T-helper 2 cell treated with Interferon-gamma antibody and Interleukin-4, amounts not matched to agents 100 ng/mL and 5 ng/mL, for 36 hours (primary cell): ENCODE measurements around the gene FLYWCH2. TPM values are rescaled to one million over a fixed set of nuclear protein-coding genes. Genes with fewer than 3 reads are reported as not detected.
"Not testable (repeated sequence)": the region's sequence is repeated elsewhere in the genome, so short reads cannot be mapped to it uniquely, and the experiment has no call there.

ENCODE experiments used
- intact Hi-C: fragments of 100-400 bp; cut with micrococcal nuclease; formaldehyde crosslinking; loops from one replicate; pipeline ENCODE4 v1.15.1; 2023
- total RNA-seq: library from RNA; stranded (reverse); gene quantifications from 2 replicates; pipeline ENCODE4 v1.2.3, GENCODE V29; 2022

Gene FLYWCH2
- total RNA-seq, 1 donor from 2014 or later = 23.6 TPM

DNA sequence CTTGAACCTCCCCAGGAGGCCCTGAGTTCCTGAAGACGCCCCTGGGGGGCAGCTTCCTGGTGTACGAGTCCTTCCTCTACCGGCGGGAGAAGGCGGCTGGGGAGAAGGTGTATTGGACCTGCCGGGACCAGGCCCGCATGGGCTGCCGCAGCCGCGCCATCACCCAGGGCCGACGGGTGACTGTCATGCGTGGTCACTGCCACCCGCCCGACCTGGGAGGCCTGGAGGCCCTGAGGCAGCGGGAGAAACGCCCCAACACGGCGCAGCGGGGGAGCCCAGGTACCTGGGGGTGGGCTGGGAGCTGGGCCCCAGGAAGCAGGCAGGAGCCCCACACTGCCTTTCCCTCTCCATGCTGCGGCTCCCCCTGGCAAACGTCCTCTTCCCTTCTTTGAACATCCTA lies 50.7 kb downstream of the FLYWCH2 start:
- intact Hi-C loops = no loop called here

DNA sequence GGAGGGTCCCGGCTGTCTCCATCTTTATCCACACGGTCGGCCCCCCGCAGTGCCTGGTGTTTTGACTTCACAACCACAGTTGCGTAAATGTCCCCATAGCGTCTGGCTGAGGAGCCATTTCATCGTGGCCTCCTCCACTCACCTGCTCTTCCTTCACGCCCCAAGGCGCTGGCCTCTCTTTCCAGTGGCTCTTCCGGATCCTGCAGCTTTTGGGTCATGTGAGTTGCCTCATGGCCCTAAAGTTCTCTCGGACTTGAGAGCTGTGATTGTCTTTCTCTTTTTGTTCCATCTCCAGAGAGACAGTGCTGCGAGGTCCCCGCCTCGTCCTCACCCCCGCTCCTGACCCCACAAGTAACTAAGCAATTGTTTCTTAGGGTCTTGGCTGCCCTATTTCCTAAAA lies 51.4 kb downstream of the FLYWCH2 start:
- intact Hi-C loops = no loop called here

DNA sequence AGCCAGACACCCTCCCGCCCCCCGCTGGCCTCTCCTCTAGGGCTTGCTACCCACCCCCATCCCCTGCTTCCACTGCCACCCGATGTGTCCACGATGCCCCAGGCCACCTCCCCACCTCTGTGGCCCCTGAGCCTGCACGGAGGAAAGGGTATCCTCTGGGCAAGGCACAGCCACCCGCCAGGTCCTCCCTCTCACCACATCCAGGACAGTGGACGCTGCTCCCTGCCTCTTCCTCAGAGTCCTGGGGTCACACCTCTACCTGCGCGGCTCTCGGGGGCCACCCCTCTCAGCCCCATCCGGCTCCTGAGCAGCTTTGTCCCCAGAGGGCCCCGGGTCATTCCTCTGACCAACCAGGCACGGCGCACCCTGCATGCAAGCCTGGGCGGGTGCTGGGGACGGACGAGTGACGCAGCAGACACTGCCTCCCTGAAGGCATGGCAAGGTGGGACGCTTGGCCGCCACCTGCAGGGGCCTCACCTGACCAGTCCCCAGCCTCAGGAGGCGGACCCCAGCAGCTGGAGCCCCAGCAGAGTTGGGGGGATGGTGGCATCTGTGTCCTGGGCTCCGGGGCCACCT lies 53.5 kb downstream of the FLYWCH2 start:
- intact Hi-C loops = no loop called here

DNA sequence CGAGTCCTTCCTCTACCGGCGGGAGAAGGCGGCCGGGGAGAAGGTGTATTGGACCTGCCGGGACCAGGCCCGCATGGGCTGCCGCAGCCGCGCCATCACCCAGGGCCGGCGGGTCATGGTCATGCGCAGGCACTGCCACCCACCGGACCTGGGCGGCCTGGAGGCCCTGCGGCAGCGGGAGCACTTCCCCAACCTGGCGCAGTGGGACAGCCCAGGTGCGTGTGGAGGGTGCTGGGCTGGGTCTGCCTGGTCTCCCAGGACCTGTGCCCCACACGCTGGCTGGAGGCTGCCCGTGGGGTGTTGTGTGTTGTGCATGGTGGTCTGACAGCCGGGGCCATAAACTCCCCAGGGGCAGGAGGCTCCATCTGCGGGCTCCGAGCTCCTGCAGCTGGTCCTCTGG lies 54.2 kb downstream of the FLYWCH2 start:
- intact Hi-C loops = no loop called here

DNA sequence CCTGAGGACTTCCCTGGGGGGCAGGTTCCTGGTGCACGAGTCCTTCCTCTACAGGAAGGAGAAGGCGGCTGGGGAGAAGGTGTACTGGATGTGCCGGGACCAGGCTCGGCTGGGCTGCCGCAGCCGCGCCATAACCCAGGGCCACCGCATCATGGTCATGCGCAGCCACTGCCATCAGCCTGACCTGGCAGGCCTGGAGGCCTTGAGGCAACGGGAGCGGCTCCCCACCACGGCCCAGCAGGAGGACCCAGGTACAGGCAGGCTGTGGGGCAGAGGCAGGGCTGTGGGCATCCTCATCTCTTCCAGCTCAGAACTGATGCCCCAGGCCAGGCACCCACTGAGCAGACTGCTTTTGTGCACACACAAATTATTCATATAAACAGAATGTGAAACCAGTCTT lies 55.2 kb downstream of the FLYWCH2 start:
- intact Hi-C loops = no loop called here

DNA sequence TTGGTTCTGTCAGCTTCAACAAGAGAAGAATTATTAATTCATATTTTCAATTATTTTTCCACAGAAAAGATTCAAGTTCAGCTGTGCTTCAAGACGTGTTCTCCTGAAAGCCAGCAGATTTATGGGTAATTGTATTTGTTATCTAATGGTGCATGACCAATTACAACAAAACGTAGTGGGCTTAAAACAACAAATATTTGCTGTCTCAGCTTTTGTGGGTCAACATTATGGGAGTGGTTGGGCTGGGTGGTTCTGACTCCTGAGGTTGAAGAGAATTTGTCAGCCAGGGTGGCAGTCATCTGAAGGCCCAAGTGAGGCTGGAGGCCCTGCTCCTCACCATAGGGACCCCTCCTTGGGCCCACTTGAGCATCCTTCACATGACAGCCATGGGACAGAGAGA lies 57.0 kb downstream of the FLYWCH2 start:
- intact Hi-C loops = no loop called here

DNA sequence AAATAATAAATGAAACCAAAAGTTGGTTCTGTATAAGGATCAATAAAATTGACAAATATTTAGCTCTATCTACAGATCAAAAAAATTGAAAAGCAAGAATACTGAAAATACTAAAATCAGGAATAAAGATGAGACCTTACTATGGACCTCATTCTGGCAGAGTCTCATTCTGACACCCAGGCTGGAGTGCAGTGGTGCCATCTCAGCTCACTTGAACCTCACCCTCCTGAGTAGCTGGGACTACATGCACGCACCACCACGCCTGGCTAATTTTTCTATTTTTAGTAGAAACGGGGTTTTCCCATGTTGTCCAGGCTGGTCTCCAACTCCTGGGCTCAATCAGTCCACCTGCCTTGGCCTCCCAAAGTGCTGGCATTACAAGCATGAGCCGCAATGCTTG lies 59.0 kb downstream of the FLYWCH2 start:
- intact Hi-C loops = no loop called here

DNA sequence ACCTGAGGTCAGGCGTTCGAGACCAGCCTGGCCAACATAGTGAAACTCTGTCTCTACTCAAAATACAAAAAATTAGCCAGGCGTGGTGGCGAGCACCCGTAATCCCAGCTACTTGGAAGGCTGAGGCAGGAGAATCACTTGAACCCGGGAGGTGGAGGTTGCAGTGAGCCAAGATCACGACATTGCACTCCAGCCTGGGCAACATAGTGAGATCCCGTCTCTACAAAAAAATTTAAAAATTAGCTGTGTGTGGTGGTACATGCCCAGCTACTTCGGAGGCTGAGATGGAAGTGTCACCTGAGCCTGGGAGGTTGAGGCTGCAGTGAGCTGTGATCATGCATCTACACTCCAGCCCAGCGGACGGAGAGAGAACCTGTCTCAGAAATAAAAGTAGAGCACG lies 60.7 kb downstream of the FLYWCH2 start:
- intact Hi-C loops = not testable (repeated sequence)

DNA sequence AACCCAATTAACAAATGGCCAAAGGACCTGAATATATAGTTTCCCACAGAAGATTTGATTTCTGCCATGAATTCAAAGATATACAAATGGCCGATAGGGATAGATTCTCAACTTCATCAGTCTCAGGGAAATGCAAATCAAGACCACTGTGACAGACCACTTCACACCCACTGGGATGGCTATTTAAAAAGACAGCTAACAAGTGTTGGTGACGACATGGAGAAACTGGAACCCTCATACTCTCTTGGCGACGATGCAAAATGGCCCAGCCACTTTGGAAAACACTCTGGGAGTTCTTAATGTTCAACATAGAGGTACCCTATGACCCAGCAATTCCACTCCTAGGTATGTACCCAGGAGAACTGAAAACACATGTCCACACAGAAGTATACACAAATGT lies 63.6 kb downstream of the FLYWCH2 start:
- intact Hi-C loops = no loop called here

Other genes starting within 250 kb of the FLYWCH2 start
- gene KCTD5, start 200.7 kb upstream of the FLYWCH2 start, total RNA-seq = 33.9 and 37.2 TPM in 2 replicates
- 1.0 and 1.2 TPM in 2 replicates for gene PRSS27, start 163.0 kb upstream of the FLYWCH2 start, total RNA-seq
- gene SRRM2, start 130.6 kb upstream of the FLYWCH2 start, total RNA-seq = 559 and 595 TPM in 2 replicates
- 232 TPM in 2 replicates for gene ELOB, start 105.9 kb upstream of the FLYWCH2 start, total RNA-seq
- not detected in 2 replicates for gene PRSS33, start 95.7 kb upstream of the FLYWCH2 start, total RNA-seq
- not detected in 2 replicates for gene PRSS41, start 84.7 kb upstream of the FLYWCH2 start, total RNA-seq
- gene PRSS21, start 66.0 kb upstream of the FLYWCH2 start, total RNA-seq = 5.7 and 6.6 TPM in 2 replicates
- gene ZG16B, start 52.9 kb upstream of the FLYWCH2 start, total RNA-seq = 6.5 and 8.0 TPM in 2 replicates
- gene PRSS22, start 25.0 kb upstream of the FLYWCH2 start, total RNA-seq = not detected in 2 replicates
- gene FLYWCH1, start 28.7 kb downstream of the FLYWCH2 start, total RNA-seq = 61.6 and 67.3 TPM in 2 replicates
- gene KREMEN2, start 81.1 kb downstream of the FLYWCH2 start, total RNA-seq = not detected in 2 replicates
- 43.0 and 49.9 TPM in 2 replicates for gene PAQR4, start 86.1 kb downstream of the FLYWCH2 start, total RNA-seq
- 124 and 125 TPM in 2 replicates for gene PKMYT1, start 97.2 kb downstream of the FLYWCH2 start, total RNA-seq
- gene CLDN9, start 129.7 kb downstream of the FLYWCH2 start, total RNA-seq = 0.43 and 0.77 TPM in 2 replicates
- gene CLDN6, start 135.0 kb downstream of the FLYWCH2 start, total RNA-seq = not detected in 2 replicates
- gene TNFRSF12A, start 137.2 kb downstream of the FLYWCH2 start, total RNA-seq = 4.8 and 5.7 TPM in 2 replicates
- gene HCFC1R1, start 140.7 kb downstream of the FLYWCH2 start, total RNA-seq = 29.2 and 31.2 TPM in 2 replicates
- 64.3 and 65.9 TPM in 2 replicates for gene THOC6, start 140.8 kb downstream of the FLYWCH2 start, total RNA-seq
- gene BICDL2, start 153.7 kb downstream of the FLYWCH2 start, total RNA-seq = 0.20 and 0.23 TPM in 2 replicates
- 71.1 and 75.1 TPM in 2 replicates for gene MMP25, start 163.3 kb downstream of the FLYWCH2 start, total RNA-seq
- gene IL32, start 182.4 kb downstream of the FLYWCH2 start, total RNA-seq = 3,664 and 3,681 TPM in 2 replicates
- 0.11 and 0.30 TPM in 2 replicates for gene ZSCAN10, start 216.1 kb downstream of the FLYWCH2 start, total RNA-seq
- 0.23 TPM in 1 of 2 replicates, not detected in the other for gene ZNF205, start 229.4 kb downstream of the FLYWCH2 start, total RNA-seq